Measurements from ENCODE around the gene TP53I11.

Gene TP53I11

DNA sequence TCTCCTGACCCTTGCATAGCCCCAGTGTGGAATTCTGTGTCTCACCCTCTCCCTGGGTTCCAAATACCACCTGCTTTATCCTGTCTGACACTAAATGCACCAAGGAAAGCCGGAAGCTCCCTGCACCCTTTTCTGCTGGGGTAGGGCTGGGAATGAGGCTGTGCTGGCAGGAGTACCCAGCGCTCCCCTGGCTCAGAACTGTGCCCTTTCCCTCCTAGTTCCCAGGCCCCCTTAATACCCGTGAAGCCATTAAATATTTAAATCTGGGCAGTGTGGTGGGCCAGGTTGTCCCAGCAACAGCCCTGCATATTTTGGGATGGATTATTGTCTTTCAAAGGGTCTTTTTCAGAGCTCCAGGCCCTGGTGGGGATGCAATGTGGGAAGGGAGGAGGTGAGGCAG, 63.0 kb downstream of the TP53I11 start:
- no peaks in the 10 kb centered on the region for H3K36me3 Mint-ChIP-seq (ENCODE audit: low read depth)
- H3K4me1 Mint-ChIP-seq (ENCODE audit: low read depth), result peaks cover 6% of the 10 kb centered on the region
- no peaks in the 10 kb centered on the region for H3K9me3 Mint-ChIP-seq
- H3K27ac Mint-ChIP-seq, result no peak overlapping the region
- H3K4me3 Mint-ChIP-seq, result no peak overlapping the region
- DNase-seq, result no peak
- no peaks in the 10 kb centered on the region for H3K27me3 Mint-ChIP-seq

DNA sequence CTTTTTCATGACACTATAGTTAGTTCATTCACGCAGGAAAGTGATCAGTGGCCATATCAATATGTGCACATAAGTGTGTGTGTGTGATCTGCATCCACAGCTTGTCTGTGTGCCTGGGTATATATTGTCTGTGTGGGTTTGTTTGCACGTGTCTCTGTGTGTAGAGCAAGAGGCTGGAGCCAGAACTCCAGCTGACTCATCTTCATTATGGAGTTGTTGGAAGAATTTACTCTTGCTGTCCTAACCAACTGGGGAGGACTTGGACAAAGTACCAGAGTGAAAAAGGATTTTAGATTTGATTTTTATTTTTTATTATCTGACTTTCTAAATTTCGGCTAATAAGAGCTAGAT, 63.9 kb downstream of the TP53I11 start:
- Mint-ChIP-seq H3K4me3 (no peak overlapping the region), H3K9me3 (no peaks in the 10 kb centered on the region), H3K27me3 (no peaks in the 10 kb centered on the region), H3K4me1 (ENCODE audit: low read depth) (peaks cover 6% of the 10 kb centered on the region), H3K36me3 (ENCODE audit: low read depth) (no peaks in the 10 kb centered on the region), H3K27ac (no peak overlapping the region)
- no peak for DNase-seq

DNA sequence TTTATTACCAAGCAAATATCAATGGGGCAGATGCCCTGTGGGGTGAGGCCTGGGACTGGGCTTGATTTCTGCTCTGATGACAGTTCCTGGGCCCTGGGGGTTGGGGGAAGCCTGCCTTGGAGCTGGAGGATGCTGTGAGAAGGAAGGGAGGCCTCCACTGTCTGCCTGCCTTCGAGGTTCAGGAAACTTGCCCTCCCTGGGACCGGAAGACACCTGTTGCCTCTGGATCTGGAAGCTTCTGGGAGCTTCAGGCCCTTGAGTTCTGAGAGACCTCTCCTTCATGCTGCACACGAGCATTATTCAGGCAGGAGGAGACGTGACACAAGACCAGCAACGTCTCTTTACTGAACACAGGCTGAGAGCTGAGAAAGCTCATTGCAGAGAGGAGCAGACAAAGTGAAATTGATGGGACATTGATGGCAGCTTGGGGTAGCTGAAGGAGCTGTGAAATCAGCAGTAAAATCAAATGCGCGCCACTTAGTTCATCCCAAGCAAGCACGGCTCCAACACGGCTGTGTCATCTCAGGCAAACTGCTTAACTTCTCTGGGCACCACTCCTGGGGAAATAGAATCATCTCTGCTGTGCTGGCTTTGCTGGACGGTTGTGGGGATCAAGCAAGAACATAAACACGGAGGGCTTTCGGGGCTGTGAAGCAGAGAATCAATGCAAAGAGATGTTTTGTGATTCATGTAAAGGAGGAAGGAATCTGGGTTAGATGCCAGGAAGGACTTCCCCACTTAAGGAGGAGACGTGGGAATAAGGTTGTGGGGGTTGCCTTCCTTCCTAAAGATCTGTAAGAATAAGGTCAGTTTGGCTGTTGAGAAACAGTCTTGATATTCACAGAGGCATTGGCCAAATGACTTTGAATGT, 64.5 kb downstream of the TP53I11 start:
- Mint-ChIP-seq H3K27me3 (no peaks in the 10 kb centered on the region), H3K27ac (no peak overlapping the region), H3K36me3 (ENCODE audit: low read depth) (no peaks in the 10 kb centered on the region), H3K4me1 (ENCODE audit: low read depth) (peaks cover 6% of the 10 kb centered on the region), H3K9me3 (no peaks in the 10 kb centered on the region), H3K4me3 (no peak overlapping the region)
- DNase-seq, result no peak

DNA sequence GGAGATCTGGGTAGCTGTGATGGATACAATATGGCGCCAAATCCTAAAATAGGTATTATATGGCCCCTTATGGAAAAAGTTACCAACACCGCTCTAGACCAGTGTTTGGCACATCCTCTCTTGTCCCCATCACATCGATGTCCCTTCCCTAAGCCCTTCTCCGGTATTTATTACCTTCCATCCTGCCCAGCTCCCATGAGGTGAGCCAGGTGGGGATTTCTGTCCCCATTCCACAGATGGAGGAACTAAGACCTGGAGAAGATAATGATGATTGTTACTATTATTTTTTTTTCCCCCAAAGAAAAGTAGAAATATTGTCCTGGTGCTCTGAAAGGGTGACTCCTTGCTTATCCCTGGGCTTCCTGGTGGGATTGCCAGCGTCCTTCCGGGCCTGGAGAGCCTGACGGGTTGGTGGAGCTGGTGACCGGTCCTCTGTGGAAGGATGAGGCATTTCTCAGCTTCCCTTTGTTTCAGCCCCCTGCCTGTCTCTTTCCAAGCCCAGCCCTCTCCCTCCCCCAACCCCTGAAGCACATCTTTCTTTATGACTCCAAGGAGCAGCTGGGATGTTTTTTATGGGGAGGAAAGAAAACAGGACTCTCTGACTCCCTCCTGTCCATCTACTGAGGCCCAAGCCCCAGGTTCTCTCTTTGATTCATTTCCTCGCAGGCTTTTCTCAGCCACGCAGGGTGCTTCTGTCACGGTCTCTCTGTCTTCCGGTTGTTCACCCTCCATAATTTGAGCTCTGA, 65.4 kb downstream of the TP53I11 start:
- DNase-seq, result no peak
- no peak overlapping the region for H3K27ac Mint-ChIP-seq
- H3K36me3 Mint-ChIP-seq (ENCODE audit: low read depth), result no peaks in the 10 kb centered on the region
- no peak overlapping the region for H3K4me3 Mint-ChIP-seq
- no peaks in the 10 kb centered on the region for H3K27me3 Mint-ChIP-seq
- H3K9me3 Mint-ChIP-seq, result no peaks in the 10 kb centered on the region
- H3K4me1 Mint-ChIP-seq (ENCODE audit: low read depth), result peaks cover 6% of the 10 kb centered on the region

DNA sequence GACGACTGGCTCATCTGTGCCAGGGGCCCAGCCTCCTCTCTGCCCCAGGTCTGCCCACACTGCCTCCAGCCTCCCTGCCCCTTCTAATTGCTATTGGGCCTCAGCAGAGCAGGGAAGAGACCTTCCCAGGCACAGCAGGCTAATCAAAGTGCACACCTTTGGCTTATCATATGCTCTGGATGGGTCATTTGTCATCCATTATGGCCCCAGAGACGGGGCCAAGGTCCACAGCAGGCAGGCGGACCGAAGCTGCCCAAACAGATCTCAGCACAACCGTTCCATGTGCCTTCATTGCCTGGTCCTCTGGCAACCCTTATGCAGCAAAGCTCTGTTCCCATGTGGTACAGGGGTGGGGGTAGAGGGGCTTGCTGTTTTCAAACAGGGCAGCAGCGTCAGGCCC, 66.6 kb downstream of the TP53I11 start:
- Mint-ChIP-seq H3K27me3 (no peaks in the 10 kb centered on the region), H3K4me1 (ENCODE audit: low read depth) (peaks cover 6% of the 10 kb centered on the region), H3K27ac (no peak overlapping the region), H3K36me3 (ENCODE audit: low read depth) (no peaks in the 10 kb centered on the region), H3K4me3 (no peak overlapping the region), H3K9me3 (no peaks in the 10 kb centered on the region)
- no peak for DNase-seq

DNA sequence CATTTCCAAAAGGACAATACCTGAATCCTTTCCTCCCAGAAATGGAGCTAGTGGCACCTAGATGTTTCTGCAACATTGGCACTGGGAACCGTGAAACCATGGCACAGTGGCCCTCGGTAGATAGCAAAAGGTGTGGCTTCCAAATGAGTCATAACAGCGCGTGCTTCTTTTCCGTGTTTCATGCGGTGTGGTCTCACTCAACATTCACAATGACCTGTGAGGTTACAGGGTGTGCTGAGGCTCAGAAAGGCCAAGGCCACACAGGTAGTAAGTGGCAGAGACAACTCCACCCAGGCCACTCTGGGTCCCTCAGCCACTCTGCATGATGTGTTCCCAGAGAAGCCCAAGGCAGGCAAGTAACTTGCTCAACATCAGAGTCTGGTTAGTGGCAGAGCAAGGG, 67.4 kb downstream of the TP53I11 start:
- no peak for DNase-seq
- H3K4me1 Mint-ChIP-seq (ENCODE audit: low read depth), result peaks cover 6% of the 10 kb centered on the region
- no peak overlapping the region for H3K27ac Mint-ChIP-seq
- H3K36me3 Mint-ChIP-seq (ENCODE audit: low read depth), result no peaks in the 10 kb centered on the region
- H3K9me3 Mint-ChIP-seq, result no peaks in the 10 kb centered on the region
- no peak overlapping the region for H3K4me3 Mint-ChIP-seq
- no peaks in the 10 kb centered on the region for H3K27me3 Mint-ChIP-seq

Measured in activated T-cell treated with anti-CD3 and anti-CD28 coated beads, Interleukin-2, amount 50 U/mL, for 24 hours (primary cell).